Breast epithelium (tissue), 3 donors: ENCODE measurements around the gene CCNE1.

ENCODE experiments used
- POLR2A ChIP-seq: fragments of 450-650 bp; IDR thresholded peaks from one replicate; pipeline ENCODE4 v1.6.1; 2016; ENCODE audit warnings: antibody characterized with exemption, mild to moderate bottlenecking, moderate library complexity
- POLR2AphosphoS5 ChIP-seq, 3 donors: sonication (generic); formaldehyde crosslinking; IDR thresholded peaks; one replicate each; pipeline ENCODE4 v1.6.1; 2017; ENCODE audit warnings: antibody characterized with exemption in 3 of 3
- TF ChIP-seq, protein P1 (sequence below), 3 donors: fragments of 450-650 bp; IDR thresholded peaks; one replicate each; pipeline ENCODE4 v1.5.1; 2016 to 2017; ENCODE audit warnings: antibody characterized with exemption in 3 of 3, mild to moderate bottlenecking in 3 of 3, moderate library complexity in 3 of 3

DNA sequence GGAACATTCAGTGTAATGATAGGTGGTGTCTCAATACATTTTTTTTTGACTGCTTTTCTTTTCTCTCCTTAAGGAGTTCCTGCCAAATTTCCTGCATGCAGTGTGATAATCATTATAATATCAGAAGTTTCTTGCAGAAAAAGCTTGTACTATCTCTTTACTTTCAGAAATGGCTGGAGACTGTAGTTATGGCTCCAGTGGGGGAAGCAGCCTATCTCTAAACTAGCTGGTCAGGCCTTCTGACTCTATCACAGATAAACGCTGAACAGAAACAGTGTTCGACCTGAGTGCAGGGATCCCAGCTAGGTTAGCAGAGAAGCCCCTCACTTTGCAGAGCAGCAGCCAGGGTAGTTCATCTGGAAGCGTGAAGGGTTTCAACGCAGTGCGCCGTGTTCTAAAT, 1.9 kb downstream of the CCNE1 start:
- TF ChIP-seq, protein P1, sequence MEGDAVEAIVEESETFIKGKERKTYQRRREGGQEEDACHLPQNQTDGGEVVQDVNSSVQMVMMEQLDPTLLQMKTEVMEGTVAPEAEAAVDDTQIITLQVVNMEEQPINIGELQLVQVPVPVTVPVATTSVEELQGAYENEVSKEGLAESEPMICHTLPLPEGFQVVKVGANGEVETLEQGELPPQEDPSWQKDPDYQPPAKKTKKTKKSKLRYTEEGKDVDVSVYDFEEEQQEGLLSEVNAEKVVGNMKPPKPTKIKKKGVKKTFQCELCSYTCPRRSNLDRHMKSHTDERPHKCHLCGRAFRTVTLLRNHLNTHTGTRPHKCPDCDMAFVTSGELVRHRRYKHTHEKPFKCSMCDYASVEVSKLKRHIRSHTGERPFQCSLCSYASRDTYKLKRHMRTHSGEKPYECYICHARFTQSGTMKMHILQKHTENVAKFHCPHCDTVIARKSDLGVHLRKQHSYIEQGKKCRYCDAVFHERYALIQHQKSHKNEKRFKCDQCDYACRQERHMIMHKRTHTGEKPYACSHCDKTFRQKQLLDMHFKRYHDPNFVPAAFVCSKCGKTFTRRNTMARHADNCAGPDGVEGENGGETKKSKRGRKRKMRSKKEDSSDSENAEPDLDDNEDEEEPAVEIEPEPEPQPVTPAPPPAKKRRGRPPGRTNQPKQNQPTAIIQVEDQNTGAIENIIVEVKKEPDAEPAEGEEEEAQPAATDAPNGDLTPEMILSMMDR (IDR thresholded peaks at IDR 0.05) = no peak
- TF ChIP-seq POLR2AphosphoS5 (IDR thresholded peaks at IDR 0.05) = no peak
- no peak for TF ChIP-seq POLR2A
